HG03439 (cell line): ENCODE measurements around the gene CDC40.
"Not testable (repeated sequence)": the region's sequence is repeated elsewhere in the genome, so short reads cannot be mapped to it uniquely, and the experiment has no call there.

Source experiments
- ATAC-seq: cut with Tn5 transposase; IDR thresholded peaks from one replicate; pipeline ENCODE4 v1.9.1; 2021; ENCODE audit warnings: mild to moderate bottlenecking, moderate library complexity; ENCODE audit not compliant: unreplicated experiment

Gene CDC40

DNA sequence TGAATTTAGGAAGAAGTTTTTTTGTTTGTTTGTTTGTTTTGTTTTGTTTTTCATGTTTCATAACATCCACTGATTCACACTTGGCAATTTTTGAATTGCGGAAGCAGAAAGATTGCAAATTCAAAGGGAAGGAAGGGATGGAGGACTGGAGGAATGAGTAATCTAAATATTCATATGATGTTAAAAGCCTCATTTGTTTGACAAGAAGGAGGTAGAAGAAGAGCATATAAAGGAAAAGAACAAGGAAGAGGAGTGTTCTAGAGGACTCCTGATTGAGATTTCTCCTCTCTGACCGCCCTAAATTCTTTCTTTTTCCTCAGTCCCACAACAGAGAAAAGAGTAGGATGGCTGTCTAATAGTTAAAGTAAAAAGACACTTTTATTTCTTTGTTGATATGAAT lies 89.4 kb downstream of the CDC40 start:
- no peak for ATAC-seq

DNA sequence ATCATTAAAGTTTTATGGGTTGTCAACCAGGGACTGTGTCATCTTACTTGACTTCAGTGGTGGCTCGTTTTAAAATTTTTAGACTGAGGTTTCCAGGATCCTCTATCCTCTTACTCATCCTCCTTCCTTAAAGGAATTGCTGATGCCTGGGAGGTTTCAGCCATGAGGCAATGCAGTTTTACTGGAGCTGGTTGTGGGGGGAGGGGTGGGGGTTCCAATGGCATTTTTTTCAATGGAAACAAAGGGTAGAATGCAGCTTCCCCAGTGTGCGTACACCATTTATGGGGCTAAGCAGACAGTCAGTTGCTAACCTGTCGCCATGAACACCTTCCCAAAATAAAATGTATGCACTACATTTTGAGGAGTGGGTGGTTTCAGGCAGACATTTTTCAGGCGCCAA lies 89.9 kb downstream of the CDC40 start:
- ATAC-seq, result no peak

DNA sequence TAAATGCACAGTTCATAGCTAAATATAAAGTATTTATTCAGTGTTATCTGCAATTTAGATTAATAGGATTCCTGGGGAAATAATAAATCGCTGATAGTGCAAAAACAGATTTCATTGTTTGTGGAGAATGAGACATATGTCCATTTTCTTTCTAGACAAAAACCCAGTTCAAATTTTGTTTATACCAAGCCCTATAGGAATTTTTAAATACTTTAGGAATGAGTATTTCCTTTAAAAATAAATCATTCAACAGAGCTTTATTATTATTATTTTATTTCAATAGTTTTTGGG lies 91.5 kb downstream of the CDC40 start:
- ATAC-seq, result no peak

DNA sequence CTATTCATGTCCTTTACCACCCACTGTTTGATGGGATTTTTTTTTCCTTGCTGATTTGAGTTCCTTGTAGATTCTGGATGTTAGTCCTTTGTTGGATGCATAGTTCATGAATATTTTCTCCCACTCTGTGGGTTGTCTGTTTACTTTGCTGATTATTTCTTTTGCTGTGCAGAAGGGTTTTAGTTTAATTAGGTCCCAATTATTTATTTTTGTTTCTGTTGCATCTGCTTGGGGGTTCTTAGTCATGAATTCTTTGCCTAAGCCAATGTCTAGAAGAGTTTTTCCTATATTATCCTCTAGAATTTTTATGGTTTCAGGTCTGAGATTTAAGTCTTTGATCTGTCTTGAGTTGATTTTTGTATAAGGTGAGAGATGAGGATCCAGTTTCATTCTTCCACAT lies 92.6 kb downstream of the CDC40 start:
- ATAC-seq, result not testable (repeated sequence)

DNA sequence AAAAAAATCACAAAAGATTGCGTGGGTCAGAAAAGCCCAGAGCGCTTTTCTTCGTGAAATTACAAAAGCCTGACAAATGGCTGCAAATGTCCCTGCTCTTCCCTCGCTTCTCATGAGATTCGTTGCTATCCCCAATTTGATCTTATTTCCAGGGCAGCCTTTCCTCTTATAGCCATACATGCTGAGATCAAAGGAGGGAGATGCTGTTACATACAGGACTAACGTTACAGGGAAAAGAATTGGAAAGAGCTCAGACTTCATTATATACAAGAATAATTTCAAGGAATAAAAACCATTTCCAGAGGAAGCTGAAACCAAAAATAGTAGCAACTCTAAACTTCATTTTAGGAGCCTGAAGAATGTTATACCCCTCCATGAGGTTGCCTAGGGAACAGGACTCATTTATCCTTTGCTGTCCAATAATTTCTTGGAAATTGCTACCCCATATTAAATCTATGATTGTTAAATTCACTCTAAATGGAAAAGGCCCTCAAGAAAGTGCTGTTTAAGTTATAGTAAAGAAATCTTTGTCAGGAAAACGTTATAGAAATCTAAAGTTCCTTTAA lies 97.0 kb downstream of the CDC40 start:
- ATAC-seq, result no peak
